NCI-H187 treated with DMSO at 0.1 percent for 48 hours (cell line): Measurements from ENCODE around the gene NFE2L1.
"Not testable (repeated sequence)": the region's sequence is repeated elsewhere in the genome, so short reads cannot be mapped to it uniquely, and the experiment has no call there.

Experiments used
- DNase-seq: peaks from one replicate; lab custom pipeline; 2025; lab: John Stamatoyannopoulos, UW

NFE2L1 gene

GRCh38 chr17:48023400-48024148, 24.6 kb upstream of the NFE2L1 start:
- no peak for DNase-seq

GRCh38 chr17:48024149-48025039, 23.8 kb upstream of the NFE2L1 start:
- no peak for DNase-seq

GRCh38 chr17:48025040-48025903, 22.9 kb upstream of the NFE2L1 start:
- DNase-seq = peak; percentile 69

- DNase-seq = no peak
Measured at GRCh38 chr17:48025904-48026501, 22.2 kb upstream of the NFE2L1 start.

GRCh38 chr17:48026502-48027321, 21.4 kb upstream of the NFE2L1 start:
- DNase-seq = no peak

GRCh38 chr17:48027322-48027981, 20.7 kb upstream of the NFE2L1 start:
- DNase-seq = no peak

- no peak for DNase-seq
Measured at GRCh38 chr17:48028736-48029135, 19.4 kb upstream of the NFE2L1 start.

- no peak for DNase-seq
Measured at GRCh38 chr17:48030531-48030930, 17.6 kb upstream of the NFE2L1 start.

- DNase-seq = no peak
Measured at GRCh38 chr17:48031966-48032365, 16.2 kb upstream of the NFE2L1 start.

- DNase-seq = not testable (repeated sequence)
Measured at GRCh38 chr17:48034734-48035133, 13.4 kb upstream of the NFE2L1 start.

GRCh38 chr17:48036693-48037035, 11.5 kb upstream of the NFE2L1 start:
- DNase-seq = no peak

GRCh38 chr17:48037036-48037837, 10.9 kb upstream of the NFE2L1 start, which contains the start of gene COPZ2:
TSS of gene COPZ2 (minus strand) at chr17:48037797. CDS start at chr17:48037777, 20 bp downstream.
- no peak for DNase-seq

- DNase-seq = no peak
Measured at GRCh38 chr17:48037838-48038323, 10.3 kb upstream of the NFE2L1 start.

GRCh38 chr17:48038687-48039086, 9.5 kb upstream of the NFE2L1 start:
- no peak for DNase-seq

GRCh38 chr17:48043176-48043575, 5.0 kb upstream of the NFE2L1 start:
- no peak for DNase-seq

GRCh38 chr17:48044851-48045250, 3.3 kb upstream of the NFE2L1 start:
- no peak for DNase-seq

GRCh38 chr17:48045316-48046001, 2.7 kb upstream of the NFE2L1 start:
- no peak for DNase-seq

- DNase-seq = no peak
Measured at GRCh38 chr17:48046296-48046695, 1.9 kb upstream of the NFE2L1 start.
